GM13976 (cell line): ENCODE data around the gene OR52I2.
A peak's percentile ranks its signal among the peaks of the same experiment; 100 is the strongest.

Experiments used
- DNase-seq: peaks from one replicate; pipeline ENCODE4 v3.0.0; 2012; ENCODE audit warnings: low spot score
- CTCF ChIP-seq: IDR thresholded peaks from 2 replicates; pipeline ENCODE4 v1.5.1; 2012; ENCODE audit warnings: borderline replicate concordance, mild to moderate bottlenecking; ENCODE audit not compliant: insufficient read depth; ENCODE audit errors: extremely low read depth, missing control alignments, control extremely low read depth
- in situ Hi-C: fragments of 300-500 bp; cut with MboI; formaldehyde crosslinking; loops from one replicate; pipeline ENCODE4 v1.12.0; 2022; ENCODE audit warnings: low sequenced_read_pairs, mixed read lengths, inconsistent platforms; ENCODE audit not compliant: unreplicated experiment

Gene OR52I2

GRCh38 chr11:4606231-4607015, 24.9 kb downstream of the OR52I2 start:
- in situ Hi-C loops, result no loop called here
- no peak for DNase-seq
- TF ChIP-seq CTCF, result no peak

GRCh38 chr11:4607096-4607495, 25.6 kb downstream of the OR52I2 start:
- no peak for TF ChIP-seq CTCF
- DNase-seq, result no peak
- in situ Hi-C loops, result no loop called here

- peak; percentile 96 for DNase-seq
- in situ Hi-C loops, result no loop called here
- TF ChIP-seq CTCF, result no peak
Measured at GRCh38 chr11:4607781-4608666, 26.5 kb downstream of the OR52I2 start, which contains the start of gene TRIM68. Gene TRIM68, minus strand, starts transcription at chr11:4608231. Its CDS starts 2,727 bp downstream, at chr11:4605504.

GRCh38 chr11:4610258-4610935, 28.9 kb downstream of the OR52I2 start:
- in situ Hi-C loops, result no loop called here

GRCh38 chr11:4611986-4612385, 30.4 kb downstream of the OR52I2 start:
- no peak for TF ChIP-seq CTCF
- no peak for DNase-seq
- in situ Hi-C loops, result no loop called here

More at GRCh38 chr11:4610258-4610935, 28.9 kb downstream of the OR52I2 start:
- TF ChIP-seq CTCF, result no peak
- DNase-seq, result no peak

- no peak for DNase-seq
- in situ Hi-C loops, result no loop called here
- TF ChIP-seq CTCF, result no peak
Measured at GRCh38 chr11:4615856-4616444, 34.4 kb downstream of the OR52I2 start.
